Measurements from ENCODE around the gene MAD1L1.

Gene MAD1L1

GRCh38 chr7:1959305-1959704 is 273.4 kb downstream of the MAD1L1 start:
- DNase-seq: no peak

GRCh38 chr7:1957471-1958225 is 275.1 kb downstream of the MAD1L1 start:
- no peak for DNase-seq

DNA sequence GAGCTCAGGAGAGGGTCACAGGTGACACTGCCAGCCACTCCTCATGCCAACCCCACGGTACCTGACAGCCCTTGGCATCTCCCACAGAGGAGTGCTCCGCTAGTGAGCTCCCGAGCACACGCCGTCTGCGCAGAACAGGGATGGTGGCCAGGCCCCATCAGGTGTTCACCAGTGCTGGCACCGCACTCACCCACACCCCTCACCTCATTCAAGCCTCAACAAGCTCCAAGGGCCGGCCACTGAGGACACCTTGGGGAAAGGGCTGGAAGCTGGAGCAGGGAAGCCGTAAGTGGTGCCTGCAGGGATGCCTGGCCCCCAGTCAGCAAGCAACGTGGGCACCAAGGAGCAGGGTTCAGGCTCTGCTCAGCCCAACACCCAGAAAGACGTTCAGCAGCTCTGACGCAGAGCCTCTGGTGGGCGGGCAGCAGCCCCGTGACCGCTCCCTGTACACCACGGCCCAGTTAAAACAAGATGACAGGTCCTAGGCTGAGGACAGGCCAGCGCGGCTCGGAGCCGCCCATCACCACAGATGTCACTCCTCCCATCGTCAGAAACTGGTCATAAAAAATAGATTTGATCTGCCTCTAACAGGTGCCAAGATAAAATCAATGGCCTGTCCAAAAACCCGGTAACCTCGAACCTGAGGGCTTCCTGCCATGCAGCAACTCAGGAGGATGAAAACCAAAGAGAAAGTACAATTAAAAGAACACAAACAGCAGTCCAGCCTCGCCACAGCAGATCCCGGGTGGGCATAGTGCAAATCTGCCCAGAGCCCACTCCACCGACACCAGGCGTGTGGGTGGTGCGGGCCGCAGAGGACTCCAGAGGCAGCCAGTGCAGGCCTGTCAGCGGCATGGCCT is 275.9 kb downstream of the MAD1L1 start:
- DNase-seq: no peak

DNA sequence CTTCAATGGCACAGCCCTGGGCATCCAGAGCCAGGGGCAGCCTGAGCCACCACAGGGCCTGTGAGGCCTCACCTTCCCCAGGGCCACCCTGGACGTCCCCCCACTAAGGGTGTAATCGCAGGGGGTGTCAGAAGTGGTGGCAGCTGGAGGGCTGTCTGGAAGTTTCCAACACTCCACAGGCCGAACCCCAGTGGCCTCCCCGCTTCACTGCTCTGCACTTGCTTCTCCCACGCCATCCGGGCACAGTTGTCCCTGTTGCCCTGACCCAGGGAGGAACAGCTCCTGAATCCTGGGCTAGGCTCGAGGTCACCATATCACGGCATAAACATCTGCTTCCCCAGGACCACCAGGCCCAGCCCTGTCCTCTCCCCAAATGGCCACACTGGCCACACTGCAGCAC is 276.6 kb downstream of the MAD1L1 start:
- DNase-seq: no peak

- DNase-seq: no peak
Measured at GRCh38 chr7:1954366-1955004, 278.3 kb downstream of the MAD1L1 start.

DNA sequence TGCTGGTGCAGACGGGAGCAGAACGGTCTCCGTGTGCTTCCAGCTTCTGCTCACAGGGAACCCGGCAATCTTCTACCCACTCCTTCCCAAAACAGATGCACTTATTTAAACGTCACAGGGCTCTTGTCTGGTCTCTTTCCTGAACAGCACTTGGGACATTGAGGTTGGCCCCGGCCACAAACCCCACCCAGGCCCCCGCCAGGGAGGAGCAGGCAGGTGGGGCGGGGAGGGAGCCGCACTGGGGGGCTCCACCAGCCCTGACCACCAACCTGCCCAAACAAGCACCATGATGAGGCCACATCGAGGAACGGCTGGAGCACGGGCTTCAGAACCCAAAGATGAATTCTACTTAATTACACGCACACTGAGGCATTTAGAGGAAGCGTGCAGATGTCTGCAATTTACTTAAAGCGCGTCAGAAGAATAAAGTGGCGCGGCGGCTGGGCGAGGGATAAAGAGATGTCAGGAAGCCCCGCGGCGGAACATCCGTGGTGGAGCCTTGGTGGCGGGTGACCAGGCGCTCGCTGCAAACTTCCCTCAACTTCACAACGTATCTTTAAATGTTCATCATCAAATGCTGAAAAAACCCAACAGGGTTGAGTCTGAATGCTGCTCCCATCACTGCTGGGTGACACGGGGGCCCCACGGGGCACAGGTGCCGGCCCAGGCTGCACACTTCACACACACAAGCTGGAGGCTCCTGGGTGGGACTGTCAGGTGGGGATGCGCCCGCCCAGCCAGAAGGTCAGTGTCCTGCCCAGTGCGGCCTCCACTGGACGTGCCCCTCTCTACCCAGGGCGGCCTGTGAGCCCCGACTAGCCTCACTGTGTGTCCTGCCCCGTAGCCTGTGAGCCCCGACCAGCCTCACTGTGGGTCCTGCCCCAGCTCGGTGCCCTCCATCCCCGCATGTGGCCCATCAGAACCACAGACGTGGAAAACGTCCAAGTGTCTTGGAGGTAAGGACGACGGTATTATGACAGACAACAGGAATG is 279.2 kb downstream of the MAD1L1 start:
- DNase-seq: no peak

- no peak for DNase-seq
Measured at GRCh38 chr7:1952781-1953180, 280.0 kb downstream of the MAD1L1 start.

GRCh38 chr7:1952169-1952760 is 280.5 kb downstream of the MAD1L1 start:
- no peak for DNase-seq

GRCh38 chr7:1951600-1951999 is 281.1 kb downstream of the MAD1L1 start:
- no peak for DNase-seq

- peak; percentile 10 for DNase-seq
Measured at GRCh38 chr7:1951159-1951536, 281.6 kb downstream of the MAD1L1 start.

DNA sequence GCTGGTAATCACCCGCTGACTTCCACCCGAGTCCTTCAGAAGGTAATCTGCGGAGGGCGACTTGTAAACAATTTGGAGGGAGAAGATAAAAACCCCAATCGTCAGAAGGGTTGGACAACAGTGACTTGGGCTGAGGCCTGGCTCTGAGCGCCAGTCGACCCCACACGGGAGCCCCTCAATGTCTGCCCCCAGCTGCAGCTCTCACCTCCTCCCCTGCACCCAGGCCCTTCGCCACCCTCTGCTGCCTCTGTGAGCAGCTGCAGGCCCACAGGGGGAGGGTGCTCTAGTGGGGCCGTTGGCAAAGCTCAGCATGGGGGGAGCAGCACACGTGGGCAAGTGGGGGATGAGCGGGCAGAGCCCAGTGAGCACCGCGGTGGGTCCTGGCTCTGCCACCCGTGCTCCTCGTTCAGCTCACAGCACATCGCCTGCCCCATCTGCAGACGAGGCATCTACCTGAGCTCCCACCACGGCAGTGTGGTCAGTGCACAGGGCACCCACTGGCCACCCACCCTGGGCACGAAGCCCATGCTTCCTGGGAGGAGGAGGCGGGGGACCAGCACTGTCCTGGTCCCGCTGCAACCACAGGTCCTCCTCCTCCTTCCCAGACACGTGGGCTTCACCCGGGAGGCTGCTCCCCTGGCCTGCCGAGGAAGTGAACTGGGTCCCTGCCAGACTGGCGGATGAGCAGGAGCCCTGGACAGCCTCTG is 282.1 kb downstream of the MAD1L1 start:
- no peak for DNase-seq

DNA sequence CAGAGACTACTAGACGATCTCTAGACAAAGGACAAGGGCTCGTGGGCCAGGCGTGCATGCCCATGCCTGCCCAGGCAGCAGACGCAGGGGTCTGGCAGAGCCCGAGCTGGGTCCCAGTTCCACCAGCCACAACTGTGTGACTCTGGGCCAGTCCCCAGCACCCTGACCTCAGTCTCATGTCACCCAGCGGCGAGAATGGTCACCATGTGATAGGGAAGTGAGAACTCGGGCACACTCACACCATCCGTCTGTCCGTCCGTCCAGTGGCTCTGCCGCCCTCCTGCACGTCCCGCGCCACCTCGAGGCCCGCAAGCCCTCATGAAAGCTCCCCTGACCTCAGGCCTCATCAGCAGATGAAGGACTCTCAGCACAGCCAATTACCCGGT is 282.7 kb downstream of the MAD1L1 start:
- DNase-seq: no peak

DNA sequence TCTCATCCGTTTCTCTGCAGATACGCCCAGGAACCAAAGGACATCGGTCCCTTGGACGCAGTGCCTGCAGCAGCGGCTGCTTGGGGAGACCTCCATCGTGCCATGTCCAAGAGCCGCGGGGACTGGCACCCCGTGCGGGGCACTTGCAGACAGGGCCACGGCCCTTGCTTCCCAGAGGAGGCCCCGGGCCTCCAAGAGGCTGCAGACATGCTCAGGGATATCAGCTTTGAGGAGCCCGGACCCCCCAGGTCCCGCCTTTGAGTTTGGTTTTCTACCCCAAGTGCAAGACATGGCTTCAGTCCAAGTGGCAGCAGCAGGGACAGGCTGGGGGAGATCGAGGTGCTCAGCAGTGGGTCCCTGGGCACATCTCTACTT is 283.1 kb downstream of the MAD1L1 start:
- DNase-seq: no peak

DNA sequence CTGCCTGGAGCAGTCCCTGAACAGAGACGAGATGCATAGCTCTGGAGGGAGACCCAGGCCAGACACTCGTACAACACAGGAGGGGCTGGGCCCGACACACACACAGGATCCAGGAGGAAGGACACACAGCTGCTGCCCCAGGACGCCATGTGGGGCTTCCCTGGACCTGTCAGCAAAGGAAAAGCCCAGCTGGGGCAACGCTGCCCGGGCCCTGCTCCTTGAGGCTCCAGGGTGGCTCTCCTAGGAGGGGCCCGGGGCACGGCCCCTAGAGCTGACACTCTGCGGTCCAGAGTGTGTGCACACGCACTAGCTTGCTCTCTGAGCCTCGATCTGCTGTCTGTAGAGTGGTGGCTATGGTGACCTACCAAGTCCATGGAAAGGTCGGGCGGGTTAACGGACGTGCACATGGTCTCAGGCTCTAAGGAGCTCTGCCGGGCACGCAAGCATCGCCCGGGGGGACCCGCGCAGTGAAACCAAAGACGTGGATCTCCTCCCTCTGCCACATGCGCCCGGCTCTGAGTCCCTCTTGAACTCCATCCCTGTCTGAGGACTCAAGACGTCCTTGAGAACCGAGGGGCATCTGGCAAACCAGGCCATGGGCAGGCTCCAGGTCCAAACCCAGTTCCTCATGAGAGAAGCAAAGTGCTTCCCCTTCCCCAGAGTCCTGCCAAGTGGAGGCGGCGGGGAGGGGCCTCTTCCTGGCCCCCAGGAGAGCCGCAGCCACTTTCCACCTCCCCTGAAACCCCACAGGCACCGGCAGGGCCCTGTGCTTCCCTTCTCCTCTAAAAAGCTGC is 283.7 kb downstream of the MAD1L1 start:
- DNase-seq: no peak

DNA sequence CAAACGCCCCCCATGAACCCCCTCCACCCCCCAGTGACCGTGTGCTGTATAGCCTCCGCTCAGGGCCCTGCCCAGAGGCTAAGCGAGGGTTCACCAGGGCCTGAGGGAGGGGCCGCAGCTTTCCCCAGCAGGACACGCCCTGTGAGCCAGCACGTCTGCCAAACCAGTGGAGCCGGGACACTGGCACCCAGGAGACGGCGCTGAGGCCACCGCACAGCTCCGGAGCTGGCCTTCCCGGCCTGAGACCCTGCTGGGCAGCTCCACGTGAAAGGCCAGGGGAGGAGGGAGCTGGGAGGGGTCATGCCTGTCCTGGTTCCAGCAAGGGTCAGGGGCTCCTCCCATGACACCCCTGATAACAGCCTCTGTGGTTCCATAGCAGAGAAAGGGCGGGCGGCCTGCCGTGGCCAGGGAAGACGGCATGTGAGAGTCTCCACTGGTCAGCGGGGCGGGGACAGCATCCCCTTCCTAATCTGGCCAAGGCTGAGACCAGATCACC is 284.4 kb downstream of the MAD1L1 start:
- no peak for DNase-seq

DNA sequence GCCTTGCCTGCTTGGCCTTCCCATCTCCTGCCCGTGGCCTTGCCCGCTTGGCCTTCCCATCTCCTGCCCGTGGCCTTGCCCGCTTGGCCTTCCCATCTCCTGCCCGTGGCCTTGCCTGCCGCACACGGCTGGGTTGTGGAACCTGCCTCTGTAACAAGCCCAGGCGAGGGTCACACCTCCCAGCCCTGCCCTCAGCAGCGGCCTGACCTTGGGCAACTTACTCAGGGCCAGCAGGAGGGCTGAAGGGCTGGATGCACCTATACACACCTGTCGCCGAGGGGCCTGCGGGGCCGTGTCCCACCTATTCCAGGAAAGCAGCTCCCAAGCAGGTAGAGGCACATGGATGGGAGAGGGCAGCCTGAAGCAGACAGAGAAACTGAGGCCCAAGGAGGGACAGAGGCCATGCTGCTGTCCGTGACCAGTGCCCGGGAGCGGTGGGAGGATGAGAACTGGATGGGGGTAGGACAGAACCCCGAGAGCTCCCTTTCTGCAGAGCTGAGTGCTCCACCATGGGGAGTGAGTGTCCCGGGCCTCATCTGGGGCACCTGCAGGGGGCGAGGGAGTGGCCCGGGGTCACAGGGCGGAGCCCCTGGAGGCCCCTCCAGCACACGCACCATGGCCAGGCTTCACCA is 285.0 kb downstream of the MAD1L1 start:
- no peak for DNase-seq

DNA sequence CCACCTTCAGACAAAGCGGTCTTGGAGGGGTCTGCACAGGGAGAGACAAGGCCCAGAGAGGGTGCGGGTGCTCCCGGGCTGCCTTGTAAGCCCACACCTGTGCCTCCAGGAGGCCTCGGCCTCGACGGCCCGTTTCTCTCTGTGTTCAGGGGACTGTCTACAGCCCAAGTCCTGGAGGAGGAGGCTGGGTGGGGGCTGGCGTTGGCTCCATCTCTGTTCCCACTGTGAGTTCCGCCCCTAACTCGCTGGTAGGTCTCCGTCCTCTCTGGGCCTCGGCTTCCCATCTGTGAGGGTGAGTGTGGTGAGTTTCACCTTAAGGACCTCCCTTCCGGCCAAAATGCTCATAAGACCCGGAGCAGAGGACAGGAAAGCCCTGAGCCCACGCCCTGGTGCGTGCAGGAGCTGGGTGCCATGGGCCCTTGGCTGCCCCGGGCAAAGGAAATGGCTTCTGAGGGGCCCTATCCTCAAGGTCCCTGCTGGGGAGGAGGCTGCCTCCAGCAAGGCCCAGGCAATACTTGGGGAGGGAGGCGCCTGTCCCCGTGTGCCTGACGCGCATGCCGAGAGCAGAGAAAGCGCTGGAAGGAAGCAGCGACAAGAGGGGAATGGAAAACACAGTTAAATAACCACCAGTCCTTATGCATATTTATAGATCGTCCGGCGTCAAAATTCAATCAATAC is 285.8 kb downstream of the MAD1L1 start:
- no peak for DNase-seq

DNA sequence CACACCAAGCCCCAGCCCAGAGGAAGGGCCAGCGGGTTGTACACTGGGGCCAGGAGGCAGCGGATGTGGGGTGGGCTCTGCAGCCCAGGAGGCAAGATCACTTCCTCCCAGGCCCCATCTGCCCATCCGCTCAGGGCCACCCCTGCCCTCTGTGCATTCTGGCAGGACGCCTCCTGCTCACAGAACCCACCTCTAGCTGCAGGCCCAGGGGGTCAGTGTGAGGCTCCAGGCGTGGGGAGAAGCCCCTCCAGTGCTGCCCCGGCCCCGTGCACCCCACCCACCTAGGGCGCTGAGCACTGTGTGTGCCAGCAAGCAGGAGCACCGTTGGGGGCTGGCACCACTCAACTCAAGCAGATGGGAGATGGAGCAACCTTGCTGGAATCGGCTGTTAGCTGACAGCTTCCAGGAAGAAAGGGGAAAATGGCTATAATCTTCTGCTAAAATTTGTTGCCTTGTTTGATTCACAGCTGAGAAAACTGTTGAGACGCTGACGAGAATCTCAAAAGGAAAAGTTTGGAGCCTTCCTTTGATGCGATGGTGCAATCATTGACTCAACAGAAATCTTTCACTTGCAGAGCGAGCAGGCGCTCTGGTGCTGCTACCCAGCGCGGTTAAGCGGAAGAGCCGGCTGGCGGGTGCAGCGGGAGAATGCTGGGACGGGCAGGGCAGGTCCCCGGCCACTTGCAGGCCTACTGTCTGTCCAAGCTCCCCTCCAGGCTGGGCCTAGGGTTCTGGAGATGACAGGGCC is 286.5 kb downstream of the MAD1L1 start:
- DNase-seq: no peak

GRCh38 chr7:1945558-1945957 is 287.2 kb downstream of the MAD1L1 start:
- no peak for DNase-seq

All from activated CD4-positive, alpha-beta T cell treated with anti-CD3 and anti-CD28 coated beads, Interleukin-2, Interleukin-6, amounts not matched to agents 100 ng/mL and 50 ng/mL, durations not matched to agents 16 hours and 8 hours (primary cell).